Activated CD4-positive, alpha-beta T cell treated with anti-CD3 and anti-CD28 coated beads, Interleukin-2, amount 10 ng/mL, durations not matched to agents 24 days and 14 days (primary cell): ENCODE measurements around the gene LRIG1. TPM values are rescaled to one million over a fixed set of nuclear protein-coding genes. Genes with fewer than 3 reads are reported as not detected.

ENCODE experiments used
- DNase-seq: peaks from one replicate; pipeline ENCODE4 v3.0.0; 2022
- H3K27ac Mint-ChIP-seq: one replicate; pipeline ENCODE4 v1.8.0; 2022; ENCODE audit warnings: mild to moderate bottlenecking, mixed read lengths
- H3K27me3 Mint-ChIP-seq: one replicate; pipeline ENCODE4 v1.8.0; 2022; ENCODE audit warnings: mixed read lengths
- H3K36me3 Mint-ChIP-seq: one replicate; pipeline ENCODE4 v1.8.0; 2022; ENCODE audit warnings: low read depth, mild to moderate bottlenecking, mixed read lengths
- H3K4me1 Mint-ChIP-seq: one replicate; pipeline ENCODE4 v1.8.0; 2021; ENCODE audit warnings: mixed read lengths
- H3K4me3 Mint-ChIP-seq: one replicate; pipeline ENCODE4 v1.8.0; 2022; ENCODE audit warnings: mild to moderate bottlenecking, moderate library complexity, mixed read lengths
- H3K9me3 Mint-ChIP-seq: one replicate; pipeline ENCODE4 v1.8.0; 2021; ENCODE audit warnings: mixed read lengths
- intact Hi-C: fragments of 100-400 bp; cut with micrococcal nuclease; formaldehyde crosslinking; loops from one replicate; pipeline ENCODE4 v1.15.1; 2023
- total RNA-seq: library from RNA; stranded (reverse); gene quantifications from 2 replicates; pipeline ENCODE4 v1.2.3, GENCODE V29; 2022

LRIG1 gene
- total RNA-seq, 1 donor from 2014 or later: 50.3 TPM

DNA sequence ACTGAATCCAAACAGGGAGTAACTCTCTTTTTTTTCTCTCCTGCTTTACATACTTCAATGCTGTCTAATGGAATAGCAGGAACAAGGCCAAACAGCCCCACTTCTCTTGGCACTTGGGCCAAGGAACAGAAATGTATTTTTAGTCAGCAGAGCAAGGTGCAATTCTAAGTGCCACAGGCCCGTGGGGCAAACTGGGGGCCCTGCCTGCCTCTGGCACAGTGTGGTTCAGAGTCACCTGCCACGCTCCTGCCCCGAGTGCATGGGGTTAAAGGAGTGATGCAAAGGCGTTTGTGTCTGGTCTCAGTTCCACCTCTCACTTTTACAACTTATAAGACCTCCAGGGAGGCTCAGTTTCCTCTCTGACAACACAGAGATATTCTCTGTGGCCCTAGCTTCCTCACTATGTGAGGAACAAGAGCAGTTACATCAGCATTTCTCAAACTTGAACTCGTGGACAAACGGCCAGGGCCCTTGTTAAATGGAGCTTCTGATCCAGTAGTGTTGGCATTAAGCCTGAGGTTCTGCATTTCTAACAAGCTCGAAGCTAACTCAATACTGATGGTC is 51.3 kb downstream of the LRIG1 start:
- H3K4me3 Mint-ChIP-seq: no peak overlapping the region
- H3K27ac Mint-ChIP-seq: no peak overlapping the region
- peaks cover 13% of the 10 kb centered on the region for H3K4me1 Mint-ChIP-seq
- no peaks in the 10 kb centered on the region for H3K27me3 Mint-ChIP-seq
- intact Hi-C loops: no loop called here
- H3K36me3 Mint-ChIP-seq: peaks cover 50% of the 10 kb centered on the region
- no peaks in the 10 kb centered on the region for H3K9me3 Mint-ChIP-seq
- DNase-seq: no peak

DNA sequence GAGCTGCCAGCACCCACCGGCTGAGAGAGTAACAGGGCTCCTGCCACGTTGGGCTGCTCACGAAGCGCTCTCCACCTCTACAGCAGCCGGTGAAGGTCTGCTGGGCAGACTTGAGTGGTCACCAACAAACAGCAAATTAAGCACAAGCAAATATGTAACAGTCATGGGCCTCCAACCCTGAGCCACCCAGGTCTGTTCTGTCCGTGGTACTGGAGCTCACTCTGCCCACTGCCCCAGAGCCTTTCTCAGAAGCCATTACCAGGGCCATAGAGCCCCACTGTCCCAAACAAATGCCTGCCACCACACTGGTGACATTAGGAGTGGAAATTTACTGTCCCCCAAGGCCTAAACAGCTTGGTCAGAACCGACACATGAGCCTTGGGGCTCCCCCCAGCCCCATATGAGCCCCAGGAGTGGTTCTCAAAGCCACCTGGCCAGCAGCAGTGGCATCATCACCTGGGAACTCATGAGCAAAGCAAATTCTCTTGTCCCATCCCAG is 56.6 kb downstream of the LRIG1 start:
- intact Hi-C loops: no loop called here
- Mint-ChIP-seq H3K27ac (no peak overlapping the region), H3K27me3 (no peaks in the 10 kb centered on the region)

DNA sequence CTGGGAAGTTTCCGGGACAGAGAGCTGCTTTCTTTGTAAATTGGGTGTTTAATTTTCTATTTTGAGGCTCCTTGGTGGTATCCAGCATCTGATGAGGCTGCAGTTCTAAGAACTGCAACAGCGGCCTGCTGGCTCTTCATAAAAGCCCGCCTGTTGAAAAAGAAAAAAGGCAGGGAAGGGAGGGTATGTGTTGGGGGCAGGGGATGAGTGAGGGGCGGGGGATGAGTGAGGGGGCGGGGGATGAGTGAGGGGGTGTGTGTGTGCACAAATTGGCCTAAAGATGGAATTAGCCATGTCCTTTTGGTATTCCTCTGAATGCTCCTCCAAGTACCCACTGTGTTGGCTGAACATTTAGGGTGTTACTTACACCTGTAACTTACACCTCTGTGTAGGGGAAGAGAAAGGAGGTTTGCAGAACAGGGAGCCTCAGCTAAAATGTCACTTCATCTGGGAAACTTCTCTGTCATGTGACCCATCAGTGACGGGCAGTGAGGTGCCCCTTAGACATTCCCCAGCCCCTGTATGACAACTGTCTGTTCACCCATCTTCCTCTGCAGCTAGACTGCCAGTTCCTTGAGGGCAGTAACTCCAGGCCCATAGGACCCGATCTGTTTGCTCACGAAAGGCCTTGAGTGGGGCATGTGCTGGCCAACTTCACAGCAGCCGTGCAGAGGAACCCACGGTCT is 57.6 kb downstream of the LRIG1 start:
- DNase-seq: no peak
- intact Hi-C loops: no loop called here
- Mint-ChIP-seq H3K4me1 (peaks cover 16% of the 10 kb centered on the region), H3K27me3 (no peaks in the 10 kb centered on the region), H3K4me3 (no peak overlapping the region), H3K9me3 (no peaks in the 10 kb centered on the region), H3K27ac (peak overlapping the region; percentile 62), H3K36me3 (peaks cover 42% of the 10 kb centered on the region)

More for the DNA sequence above, 56.6 kb downstream of the LRIG1 start:
- Mint-ChIP-seq H3K4me1 (peaks cover 16% of the 10 kb centered on the region), H3K4me3 (no peak overlapping the region), H3K36me3 (peaks cover 42% of the 10 kb centered on the region), H3K9me3 (no peaks in the 10 kb centered on the region)
- no peak for DNase-seq

DNA sequence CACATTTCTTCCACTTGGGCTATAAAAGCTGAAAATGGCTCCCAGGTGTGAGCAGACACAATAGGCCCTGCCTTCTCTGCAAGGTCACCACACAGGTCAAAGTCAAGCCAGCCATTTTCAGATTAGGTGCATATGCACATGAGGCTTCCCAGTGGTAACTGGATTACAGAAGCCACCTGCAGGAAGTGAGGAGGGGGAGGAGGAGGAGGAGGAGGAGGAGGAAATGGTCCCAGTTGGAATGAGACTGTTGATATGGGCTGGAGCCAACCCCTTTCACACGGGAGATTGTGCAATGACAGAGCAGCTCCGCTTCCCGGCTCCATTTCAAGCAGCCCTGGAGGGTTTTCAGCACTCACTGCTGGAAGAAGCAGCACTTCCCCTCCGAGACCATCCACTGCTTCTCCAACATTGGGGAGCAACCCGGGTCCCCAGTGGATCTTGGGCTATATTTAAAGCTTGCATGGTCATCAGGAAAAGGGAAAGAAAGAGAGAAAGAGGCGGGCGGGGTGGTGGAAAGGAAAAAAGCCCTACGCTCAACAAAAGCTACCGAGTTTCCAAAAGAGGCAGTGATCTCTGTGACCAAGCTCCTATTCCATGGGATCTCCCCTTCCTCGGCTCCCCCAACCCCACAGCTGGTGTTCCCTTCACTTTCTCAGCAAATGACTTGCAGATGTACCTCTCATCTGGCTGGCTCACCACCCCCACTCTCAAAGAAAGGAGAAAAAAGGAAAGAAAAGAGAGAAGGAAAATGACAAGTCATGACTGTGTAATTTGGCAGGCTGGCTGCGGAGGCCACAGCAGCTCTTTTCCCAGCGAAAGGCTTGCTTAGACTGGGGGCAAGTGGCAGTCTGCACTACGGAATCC is 58.3 kb downstream of the LRIG1 start:
- peaks cover 43% of the 10 kb centered on the region for H3K36me3 Mint-ChIP-seq

DNA sequence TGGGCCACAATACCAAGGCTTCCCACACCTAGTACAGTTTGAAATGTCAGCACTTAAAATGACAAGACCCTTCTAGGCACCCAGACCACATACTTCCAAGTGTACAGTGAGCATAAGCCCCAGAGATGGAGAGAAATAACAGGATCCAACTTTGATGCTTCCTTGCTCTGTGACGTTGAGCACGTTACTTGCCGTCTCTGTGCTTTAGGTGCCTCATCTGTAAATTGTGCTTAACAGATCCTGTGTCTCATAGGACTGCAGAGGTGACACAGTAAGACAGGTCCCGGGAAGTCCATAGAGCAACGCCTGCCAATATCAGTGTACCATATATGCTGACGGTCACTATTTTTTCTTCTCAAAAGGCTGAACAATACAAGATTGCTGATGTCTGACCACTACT is 59.1 kb downstream of the LRIG1 start:
- peaks cover 16% of the 10 kb centered on the region for H3K4me1 Mint-ChIP-seq
- H3K36me3 Mint-ChIP-seq: peaks cover 42% of the 10 kb centered on the region
- no peak for DNase-seq
- no peaks in the 10 kb centered on the region for H3K9me3 Mint-ChIP-seq
- H3K27ac Mint-ChIP-seq: no peak overlapping the region
- intact Hi-C loops: no loop called here
- no peaks in the 10 kb centered on the region for H3K27me3 Mint-ChIP-seq
- no peak overlapping the region for H3K4me3 Mint-ChIP-seq

More for the DNA sequence above, 58.3 kb downstream of the LRIG1 start:
- intact Hi-C loops: no loop called here
- H3K27ac Mint-ChIP-seq: no peak overlapping the region
- H3K4me3 Mint-ChIP-seq: no peak overlapping the region
- peaks cover 16% of the 10 kb centered on the region for H3K4me1 Mint-ChIP-seq
- no peak for DNase-seq
- no peaks in the 10 kb centered on the region for H3K9me3 Mint-ChIP-seq
- H3K27me3 Mint-ChIP-seq: no peaks in the 10 kb centered on the region

DNA sequence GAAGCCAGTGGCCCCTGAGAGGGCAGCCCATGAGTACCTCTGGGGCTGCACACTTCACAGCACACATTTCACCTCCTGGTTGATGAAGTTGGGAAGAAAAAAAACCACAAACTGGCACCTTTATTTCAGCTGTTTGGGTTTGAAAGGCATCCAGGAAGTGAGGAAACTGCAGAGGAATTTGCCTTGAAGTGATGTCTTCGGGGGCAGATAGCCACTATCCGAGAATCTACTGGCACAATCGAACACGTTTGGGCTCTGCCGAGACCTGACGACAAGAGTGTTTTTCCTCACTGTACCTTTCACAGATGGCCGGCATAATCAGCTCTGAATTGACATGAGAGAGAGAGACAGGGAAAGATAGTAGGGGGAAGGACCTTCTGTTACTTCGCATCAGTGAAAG is 59.7 kb downstream of the LRIG1 start:
- Mint-ChIP-seq H3K27ac (no peak overlapping the region), H3K4me3 (no peak overlapping the region), H3K27me3 (no peaks in the 10 kb centered on the region), H3K36me3 (peaks cover 43% of the 10 kb centered on the region), H3K9me3 (no peaks in the 10 kb centered on the region), H3K4me1 (peaks cover 19% of the 10 kb centered on the region)
- DNase-seq: no peak
- intact Hi-C loops: no loop called here

DNA sequence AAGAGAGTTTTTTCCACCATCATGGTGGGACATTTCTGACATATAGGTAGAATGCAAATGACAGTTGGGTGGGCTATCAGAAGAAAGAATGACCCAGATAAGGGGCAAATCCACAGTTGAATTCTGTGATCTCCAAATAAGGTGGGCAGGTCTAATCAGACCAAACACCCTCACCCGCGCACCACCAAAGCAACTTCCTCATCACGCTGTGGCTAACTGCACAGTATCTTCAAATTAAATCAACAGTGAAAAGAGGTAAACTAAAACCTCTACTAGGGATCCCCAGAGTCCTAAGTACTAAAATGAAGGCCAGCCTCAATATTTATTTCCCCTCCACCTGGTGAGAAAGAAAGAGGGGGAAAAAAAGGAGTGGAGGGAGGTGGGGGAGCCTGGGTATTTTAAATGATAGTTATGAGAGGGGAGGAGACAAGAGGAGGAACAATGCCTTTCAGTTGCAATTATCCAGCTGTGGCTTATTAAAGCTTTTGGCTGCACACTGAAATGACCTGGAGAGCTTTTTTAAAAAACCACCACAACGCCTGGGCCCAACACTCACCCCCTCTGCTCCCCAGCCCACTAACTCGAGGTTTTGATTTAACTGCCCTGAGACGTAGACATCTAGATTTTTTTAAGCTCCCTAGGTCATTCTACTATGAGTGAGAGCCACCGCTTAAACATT is 61.0 kb downstream of the LRIG1 start:
- Mint-ChIP-seq H3K9me3 (no peaks in the 10 kb centered on the region), H3K4me3 (no peak overlapping the region), H3K27ac (no peak overlapping the region), H3K4me1 (peaks cover 20% of the 10 kb centered on the region), H3K27me3 (no peaks in the 10 kb centered on the region), H3K36me3 (peaks cover 41% of the 10 kb centered on the region)
- intact Hi-C loops: no loop called here
- no peak for DNase-seq

DNA sequence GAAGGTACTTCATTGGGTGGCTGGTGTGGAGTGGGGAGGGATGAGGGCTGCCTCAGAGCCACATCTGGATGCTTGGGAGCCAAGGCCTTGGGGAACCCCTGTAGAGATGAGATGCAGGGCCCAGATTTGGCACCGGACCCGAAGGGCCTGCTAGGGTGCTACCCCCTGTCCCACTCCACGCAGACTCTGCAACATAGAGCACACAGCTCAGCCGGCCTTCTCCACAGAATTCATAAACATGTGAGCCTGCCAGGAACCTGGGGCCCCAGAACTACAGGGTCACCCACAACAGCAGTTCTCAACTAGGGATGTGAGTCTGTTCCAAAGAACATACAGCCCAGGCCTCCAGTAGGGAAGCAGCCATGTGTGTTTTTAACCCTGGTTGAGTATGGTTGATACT is 62.8 kb downstream of the LRIG1 start:
- Mint-ChIP-seq H3K9me3 (no peaks in the 10 kb centered on the region), H3K4me1 (peaks cover 32% of the 10 kb centered on the region), H3K27ac (no peak overlapping the region), H3K4me3 (no peak overlapping the region), H3K36me3 (peaks cover 49% of the 10 kb centered on the region), H3K27me3 (no peaks in the 10 kb centered on the region)
- DNase-seq: no peak
- intact Hi-C loops: no loop called here

DNA sequence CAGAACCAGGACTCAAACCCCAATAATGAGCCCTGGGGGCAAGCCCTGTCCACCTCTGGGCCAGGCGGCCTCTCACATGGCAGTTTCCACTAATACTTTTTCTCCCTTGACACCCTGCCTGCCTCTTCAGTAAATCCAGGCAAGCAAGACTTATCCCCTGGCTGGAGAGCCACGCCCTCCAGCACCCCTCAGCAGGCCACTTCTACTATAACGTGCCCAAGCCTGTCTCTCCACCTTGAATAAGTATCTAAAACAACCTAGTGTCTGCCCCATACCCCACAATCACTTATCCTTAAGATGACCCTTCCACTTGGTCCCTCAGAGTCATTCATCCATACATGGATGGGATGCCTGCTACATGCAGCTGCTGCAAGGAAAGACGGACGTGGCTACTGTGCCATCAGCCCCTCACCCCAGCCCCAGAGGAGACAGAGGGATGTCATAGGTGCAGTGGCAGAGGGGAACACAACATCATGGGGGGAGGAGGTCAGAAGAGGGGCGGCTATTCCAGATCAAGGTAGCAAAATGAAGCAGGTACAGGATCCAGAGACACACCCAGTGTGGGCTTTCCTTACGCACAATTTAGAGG is 63.4 kb downstream of the LRIG1 start:
- no peaks in the 10 kb centered on the region for H3K9me3 Mint-ChIP-seq
- H3K27ac Mint-ChIP-seq: no peak overlapping the region
- H3K27me3 Mint-ChIP-seq: no peaks in the 10 kb centered on the region
- no peak overlapping the region for H3K4me3 Mint-ChIP-seq
- peaks cover 33% of the 10 kb centered on the region for H3K4me1 Mint-ChIP-seq
- DNase-seq: no peak
- H3K36me3 Mint-ChIP-seq: peaks cover 46% of the 10 kb centered on the region
- intact Hi-C loops: no loop called here

DNA sequence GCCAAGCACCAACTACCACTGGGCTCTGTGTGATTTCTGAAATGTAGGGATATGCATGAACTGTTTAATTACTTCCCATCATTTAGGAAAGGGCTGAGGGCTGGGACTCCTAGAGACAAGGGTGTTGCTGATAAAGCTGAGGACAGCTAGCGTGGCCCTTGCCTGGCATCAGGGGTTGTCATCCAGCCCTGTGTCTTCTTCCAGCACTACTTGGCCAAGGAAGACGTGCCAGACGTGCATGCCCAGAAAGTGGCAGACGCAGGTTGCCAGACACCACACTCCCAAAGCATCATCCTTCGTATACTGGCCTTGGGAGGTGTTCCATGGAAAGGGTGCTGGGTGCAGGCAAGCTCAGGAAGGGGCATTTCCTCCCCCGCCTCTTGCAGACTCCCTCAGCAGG is 64.8 kb downstream of the LRIG1 start:
- no peaks in the 10 kb centered on the region for H3K27me3 Mint-ChIP-seq
- no peak overlapping the region for H3K27ac Mint-ChIP-seq
- intact Hi-C loops: no loop called here
- H3K4me3 Mint-ChIP-seq: no peak overlapping the region
- DNase-seq: no peak
- H3K4me1 Mint-ChIP-seq: peaks cover 29% of the 10 kb centered on the region
- H3K36me3 Mint-ChIP-seq: peaks cover 36% of the 10 kb centered on the region
- H3K9me3 Mint-ChIP-seq: no peaks in the 10 kb centered on the region

DNA sequence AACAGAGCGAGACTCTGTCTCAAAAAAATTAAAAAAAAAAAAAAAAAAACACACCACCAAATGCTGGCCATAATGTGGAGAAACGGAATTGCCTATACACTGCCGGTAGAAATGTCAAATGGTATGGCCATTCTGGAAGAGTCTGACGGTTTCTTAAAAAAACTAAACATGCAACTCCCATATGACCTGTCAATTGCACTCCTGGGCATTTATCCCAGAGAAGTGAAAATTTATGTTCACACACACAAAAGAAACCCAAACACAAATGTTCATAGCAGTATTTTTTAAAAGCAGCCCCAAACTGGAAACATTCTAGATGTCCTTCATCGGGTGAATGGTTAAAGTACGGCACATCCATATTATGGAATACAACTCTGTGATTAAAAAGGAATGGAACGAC is 66.1 kb downstream of the LRIG1 start:
- H3K27ac Mint-ChIP-seq: no peak overlapping the region
- intact Hi-C loops: no loop called here
- peaks cover 20% of the 10 kb centered on the region for H3K4me1 Mint-ChIP-seq
- H3K27me3 Mint-ChIP-seq: no peaks in the 10 kb centered on the region
- H3K4me3 Mint-ChIP-seq: no peak overlapping the region
- no peaks in the 10 kb centered on the region for H3K9me3 Mint-ChIP-seq
- no peak for DNase-seq
- H3K36me3 Mint-ChIP-seq: peaks cover 32% of the 10 kb centered on the region

DNA sequence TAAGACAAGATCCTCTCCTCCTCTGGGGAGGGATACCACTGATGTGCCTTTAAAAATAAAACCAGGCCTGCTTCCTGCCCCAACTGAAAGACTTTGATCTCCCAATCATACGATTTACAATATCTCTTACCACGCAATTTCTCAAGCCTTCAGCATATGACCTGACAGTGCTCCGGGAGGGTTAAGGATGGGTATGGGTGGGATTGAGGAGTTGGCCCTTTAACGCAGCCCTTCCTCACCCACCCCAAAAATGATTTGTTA is 67.4 kb downstream of the LRIG1 start:
- Mint-ChIP-seq H3K36me3 (peaks cover 29% of the 10 kb centered on the region), H3K27me3 (no peaks in the 10 kb centered on the region), H3K4me3 (no peak overlapping the region), H3K4me1 (peaks cover 25% of the 10 kb centered on the region), H3K27ac (no peak overlapping the region), H3K9me3 (no peaks in the 10 kb centered on the region)
- DNase-seq: peak; percentile 60
- intact Hi-C loops: no loop called here

DNA sequence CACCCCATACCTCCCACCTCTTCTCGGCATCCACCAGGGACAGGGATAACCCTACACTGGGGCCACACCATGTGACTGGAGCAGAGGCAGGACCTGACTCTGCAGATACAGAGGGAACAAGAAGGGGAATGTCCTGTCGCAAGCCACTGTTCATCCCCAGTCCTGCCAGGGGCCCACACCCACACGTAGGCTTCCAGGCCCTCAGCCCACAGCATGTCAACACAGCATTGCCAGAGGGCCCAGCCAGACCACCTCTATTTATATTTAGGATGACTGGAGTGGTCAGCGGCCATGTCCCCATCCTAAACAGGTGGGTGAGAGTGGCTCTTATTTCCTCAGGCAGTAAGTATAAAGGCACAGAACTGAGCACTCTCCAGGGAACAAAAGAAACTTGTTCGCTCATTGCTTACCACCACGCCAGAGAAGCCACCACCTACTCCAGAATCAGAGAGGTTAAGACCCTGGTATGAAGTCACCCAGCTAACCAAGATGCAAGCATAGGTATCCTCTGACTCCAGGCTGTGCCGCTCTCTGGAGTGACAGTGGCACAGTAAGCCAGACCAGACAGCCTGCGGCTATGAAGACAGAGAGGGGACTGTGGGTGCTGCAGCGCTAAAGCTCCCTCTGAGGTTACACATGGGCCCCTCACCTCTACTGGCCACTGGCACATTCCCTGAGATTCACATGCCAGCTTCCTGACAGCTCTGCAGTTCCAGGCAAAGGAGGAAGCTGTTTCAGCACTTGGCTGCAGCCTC is 67.9 kb downstream of the LRIG1 start:
- intact Hi-C loops: no loop called here
- Mint-ChIP-seq H3K36me3 (peaks cover 29% of the 10 kb centered on the region), H3K27ac (no peak overlapping the region), H3K9me3 (no peaks in the 10 kb centered on the region), H3K4me1 (peaks cover 25% of the 10 kb centered on the region), H3K4me3 (no peak overlapping the region), H3K27me3 (no peaks in the 10 kb centered on the region)
- DNase-seq: no peak
